COLO668 (cell line): ENCODE data around the gene ARID4B.
"Not testable (repeated sequence)": the region's sequence is repeated elsewhere in the genome, so short reads cannot be mapped to it uniquely, and the experiment has no call there.

Experiments
- DNase-seq: peaks from one replicate; lab custom pipeline; 2025; ENCODE audit not compliant: unreplicated experiment; lab: John Stamatoyannopoulos, UW

ARID4B gene

DNA sequence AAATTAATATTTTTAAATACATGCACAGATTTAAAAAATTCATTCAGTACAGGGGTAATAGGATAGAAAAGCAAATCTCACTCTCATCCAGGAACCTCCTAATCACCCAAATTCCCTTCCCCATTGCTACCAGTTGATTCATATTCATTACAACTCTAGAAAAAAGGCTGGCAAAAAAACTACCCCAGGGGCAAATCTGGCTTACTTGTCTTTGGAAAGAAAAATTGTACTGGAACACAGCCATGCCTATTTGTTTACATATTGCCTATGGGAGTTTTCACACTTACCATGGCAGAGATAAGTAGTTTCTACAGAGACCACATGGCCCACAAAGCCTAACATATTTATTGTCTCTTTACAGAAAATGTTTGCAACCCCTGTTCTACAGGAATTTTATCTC, 158.0 kb downstream of the ARID4B start:
- no peak for DNase-seq

DNA sequence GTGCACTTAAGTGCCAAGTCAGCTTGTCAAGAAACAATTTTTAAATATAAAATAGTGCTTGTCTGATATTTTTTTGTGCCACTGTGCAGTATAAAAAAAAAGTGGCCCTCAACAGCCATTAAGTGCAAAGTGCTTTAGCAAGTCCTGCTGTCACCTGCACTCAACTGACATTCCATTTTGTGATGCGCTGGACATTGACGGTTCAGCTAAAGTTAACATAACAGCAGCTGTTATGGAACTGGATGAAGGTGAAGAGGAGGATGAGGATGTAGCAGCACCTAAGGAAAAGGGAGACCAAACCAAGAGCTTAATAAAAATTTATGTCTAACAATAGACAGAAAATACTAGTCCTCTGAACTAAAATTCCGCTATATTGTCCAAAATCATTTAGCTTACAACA, 159.6 kb downstream of the ARID4B start:
- no peak for DNase-seq

DNA sequence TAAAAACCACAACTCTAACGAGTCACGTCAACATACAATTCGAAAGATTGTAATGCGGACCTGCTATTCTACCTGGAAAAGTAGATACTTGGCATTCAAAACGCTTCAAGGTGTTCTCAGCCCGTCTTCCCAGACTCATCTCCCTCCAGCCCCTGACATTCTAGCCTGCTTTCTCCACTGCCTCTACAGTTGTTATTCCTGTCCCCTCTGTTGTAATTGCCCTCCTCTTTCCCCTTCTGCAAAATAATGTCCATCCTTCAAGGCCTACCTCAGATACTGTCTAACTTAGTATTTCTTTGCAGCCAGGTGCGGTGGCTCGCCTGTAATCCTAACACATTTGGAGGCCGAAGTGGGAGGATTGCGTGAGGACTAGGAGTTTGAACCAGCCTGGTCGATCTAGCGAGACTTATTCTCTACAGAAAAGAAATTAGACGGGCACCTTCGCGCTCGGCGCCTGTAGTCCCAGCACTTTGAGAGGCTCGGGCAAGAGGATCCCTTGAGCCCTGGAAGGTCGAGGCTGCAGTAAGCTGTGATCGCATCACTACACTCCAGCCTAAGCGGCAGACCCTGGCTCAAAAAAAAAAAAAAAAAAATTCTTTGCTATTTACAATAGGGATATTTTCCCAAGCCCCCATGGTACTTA, 166.2 kb downstream of the ARID4B start:
- no peak for DNase-seq

DNA sequence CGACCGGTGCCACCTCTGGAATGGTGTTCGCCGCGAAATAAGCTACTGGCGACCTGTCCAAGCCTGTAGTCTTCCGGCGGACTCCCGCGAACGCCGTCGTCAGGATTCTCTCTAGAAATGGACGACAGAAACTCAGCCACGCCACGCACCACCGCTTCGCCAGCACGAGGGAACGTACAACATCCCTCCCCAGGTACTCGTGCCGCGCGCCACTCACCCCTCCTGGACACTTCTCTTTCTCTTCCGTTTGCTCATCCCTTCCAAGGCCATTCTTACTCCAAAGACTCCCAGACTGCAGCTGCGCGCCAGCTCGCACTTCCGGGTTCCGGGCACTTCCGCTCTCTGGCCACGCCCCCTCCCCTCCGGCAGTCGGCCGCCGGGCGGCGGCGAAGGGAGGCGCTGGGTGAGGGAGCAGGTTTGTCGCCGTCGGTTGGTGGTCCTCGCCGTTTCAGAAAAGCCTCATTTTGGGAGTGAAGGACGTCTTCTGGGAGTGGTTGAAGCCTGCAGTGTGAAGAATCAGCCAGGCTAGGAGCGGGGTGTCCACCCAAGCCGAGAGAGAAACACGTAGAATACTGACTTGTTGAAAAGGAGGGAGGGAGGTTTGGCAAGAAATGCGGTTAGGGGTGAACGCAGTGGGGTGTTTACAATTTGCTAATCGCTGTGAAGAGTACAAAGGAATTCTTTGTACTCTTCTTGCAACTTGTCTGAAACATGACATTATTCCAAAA, 166.9 kb downstream of the ARID4B start, which contains the start of gene RBM34:
RBM34 (minus strand) TSS at position 294 of the 728 bp plus-strand sequence; CDS start at position 270, 24 bp downstream.
- DNase-seq, result peak; percentile 95

DNA sequence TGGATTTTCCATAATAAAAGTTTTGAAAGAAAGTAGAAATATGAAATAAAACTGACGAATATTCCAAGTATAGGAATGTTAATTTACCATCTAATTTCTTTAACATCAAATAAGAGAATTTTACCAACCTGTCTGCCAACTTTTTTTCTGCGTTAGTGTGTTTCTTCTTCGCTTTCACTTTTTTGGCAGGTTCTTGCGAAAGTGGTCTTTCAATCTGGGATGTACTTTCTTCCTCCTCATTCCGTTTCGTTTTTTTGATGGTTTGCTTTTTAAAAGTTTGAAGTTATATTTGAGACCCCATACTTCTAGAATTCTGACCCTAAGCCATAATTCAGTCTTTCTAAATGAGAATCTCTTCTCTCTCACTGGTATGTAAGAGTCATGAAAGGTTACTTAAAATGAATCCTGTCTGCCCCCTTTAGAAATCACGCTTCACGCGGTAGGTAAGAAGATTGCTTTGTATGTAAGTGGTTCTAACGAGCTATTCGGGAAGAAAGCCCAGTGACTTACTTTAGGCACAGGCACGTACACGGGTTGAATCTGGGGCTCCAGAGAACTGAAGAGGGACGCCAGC, 167.5 kb downstream of the ARID4B start:
- DNase-seq, result no peak

DNA sequence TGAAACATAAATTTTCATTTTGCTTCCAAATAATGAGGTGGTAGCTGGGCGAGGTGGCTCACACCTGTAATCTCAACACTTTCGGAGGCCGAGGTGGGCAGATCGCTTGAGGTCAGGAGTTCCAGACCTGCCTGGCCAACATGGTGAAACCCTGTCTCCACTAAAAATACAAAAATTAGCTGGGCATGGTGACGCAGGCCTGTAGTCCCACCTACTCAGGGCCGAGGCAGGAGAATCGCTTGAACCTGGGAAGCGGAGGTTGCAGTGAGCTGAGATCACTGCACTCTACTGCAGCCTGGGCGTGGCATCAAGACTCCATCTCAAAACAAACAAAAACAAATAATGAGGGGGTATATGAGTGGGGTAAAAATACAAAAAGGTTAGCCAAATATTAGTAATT, 168.0 kb downstream of the ARID4B start:
- DNase-seq, result peak; percentile 11

DNA sequence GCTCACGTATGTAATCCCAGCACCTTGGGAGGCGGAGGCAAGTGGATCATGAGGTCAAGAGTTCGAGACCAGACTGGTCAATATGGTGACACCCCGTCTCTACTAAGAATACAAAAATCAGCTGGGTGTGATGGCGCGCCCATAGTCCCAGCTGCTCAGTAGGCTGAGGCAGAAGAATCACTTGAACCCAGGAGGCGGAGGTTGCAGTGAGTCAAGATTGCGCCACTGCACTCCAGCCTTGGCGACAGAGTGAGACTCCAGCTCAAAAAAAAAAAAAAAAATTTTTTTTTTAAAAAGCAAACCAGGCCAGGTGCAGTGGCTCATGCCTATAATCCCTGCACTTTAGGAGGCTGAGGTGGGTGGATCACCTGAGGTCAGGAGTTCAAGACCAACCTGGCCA, 168.7 kb downstream of the ARID4B start:
- not testable (repeated sequence) for DNase-seq

DNA sequence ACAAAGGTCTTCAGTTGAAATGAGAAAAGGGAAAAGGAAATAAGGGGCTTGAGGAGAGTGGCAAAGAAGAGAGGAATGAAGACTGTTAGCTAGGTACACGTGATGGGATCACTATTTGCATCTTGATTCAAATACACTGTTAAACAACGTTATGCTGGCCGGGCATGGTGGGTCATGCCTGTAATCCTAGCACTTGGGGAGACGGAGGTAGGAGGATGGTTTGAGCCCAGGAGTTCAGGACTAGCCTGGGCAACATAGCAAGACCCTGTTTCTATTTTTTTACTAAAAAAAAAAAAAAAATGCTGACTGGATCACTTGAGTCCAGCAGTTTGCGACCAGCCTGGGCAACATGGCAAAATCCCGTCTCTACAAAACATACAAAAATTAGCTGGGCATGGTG, 169.3 kb downstream of the ARID4B start:
- no peak for DNase-seq

DNA sequence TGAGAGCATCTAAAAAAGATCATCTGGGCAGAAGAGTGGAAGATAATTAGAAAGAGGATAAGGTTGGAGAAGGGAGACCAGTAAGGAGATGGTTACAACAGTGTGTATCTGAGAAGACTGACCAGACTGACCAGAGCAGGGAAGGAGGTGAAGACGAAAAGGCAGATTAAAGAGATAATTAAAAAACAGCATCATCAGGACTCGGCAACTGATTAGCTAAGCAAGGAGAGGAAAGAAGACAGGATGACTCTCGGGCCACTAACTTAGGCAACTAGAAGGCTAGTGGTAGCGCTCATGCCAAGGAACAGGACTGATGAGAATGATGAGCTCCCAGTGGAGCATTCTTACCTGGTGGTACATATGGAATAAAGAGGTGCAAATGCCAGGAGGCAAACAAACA, 170.8 kb downstream of the ARID4B start:
- DNase-seq, result no peak

DNA sequence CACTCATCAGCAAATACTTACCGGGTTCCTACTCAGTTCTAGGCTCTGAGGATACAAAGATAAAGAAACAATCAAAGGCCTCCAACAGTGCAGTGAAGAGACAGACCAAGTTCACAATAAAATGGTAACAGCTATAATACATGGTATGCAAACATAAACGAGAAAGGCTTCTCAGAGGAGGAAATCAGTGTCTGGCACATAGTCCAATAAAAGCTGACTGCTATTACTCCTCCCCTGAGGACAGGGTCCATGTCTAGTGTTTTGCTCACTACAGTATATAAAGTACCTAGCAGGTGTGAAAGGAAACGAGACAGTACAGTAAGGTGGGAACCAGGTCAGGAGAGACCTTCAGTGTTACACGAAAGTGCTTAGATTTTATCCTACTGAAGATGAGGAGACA, 171.2 kb downstream of the ARID4B start:
- no peak for DNase-seq

DNA sequence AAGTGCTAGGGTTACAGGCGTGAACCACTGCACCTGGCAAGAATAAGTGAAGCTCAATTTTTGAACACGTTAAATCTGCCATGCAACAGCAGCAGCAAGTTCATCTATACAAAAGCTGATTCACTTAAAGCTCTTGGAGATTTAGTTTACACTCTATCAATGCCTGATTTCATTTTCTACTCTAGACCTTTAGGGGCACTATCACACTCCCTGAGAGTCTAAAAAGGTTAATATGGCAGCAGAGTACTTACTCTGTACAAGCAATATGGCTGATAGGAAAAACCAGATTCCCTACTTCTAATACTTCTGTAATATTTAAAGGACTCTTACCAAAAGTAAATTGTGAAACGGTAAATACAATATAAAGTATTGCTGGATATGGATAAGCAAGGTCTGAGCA, 171.7 kb downstream of the ARID4B start:
- no peak for DNase-seq

DNA sequence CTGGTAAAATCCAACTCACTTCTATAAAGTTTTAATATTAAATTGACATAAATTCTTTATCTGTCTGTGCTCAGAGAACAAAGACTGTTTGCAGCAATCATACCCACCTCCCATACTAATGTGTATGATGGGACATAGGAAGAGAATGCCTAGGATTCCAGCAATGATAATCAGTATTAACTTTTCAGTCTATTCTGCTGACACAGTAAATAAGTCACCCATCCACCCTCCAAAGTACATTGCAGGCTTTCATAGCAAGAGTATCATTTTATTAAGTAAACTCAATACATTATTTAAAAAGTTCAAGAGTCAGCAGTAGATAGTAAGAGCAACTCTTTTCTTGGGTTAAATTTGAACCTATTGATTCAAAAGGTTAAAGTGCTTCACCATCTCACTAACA, 175.7 kb downstream of the ARID4B start:
- no peak for DNase-seq

DNA sequence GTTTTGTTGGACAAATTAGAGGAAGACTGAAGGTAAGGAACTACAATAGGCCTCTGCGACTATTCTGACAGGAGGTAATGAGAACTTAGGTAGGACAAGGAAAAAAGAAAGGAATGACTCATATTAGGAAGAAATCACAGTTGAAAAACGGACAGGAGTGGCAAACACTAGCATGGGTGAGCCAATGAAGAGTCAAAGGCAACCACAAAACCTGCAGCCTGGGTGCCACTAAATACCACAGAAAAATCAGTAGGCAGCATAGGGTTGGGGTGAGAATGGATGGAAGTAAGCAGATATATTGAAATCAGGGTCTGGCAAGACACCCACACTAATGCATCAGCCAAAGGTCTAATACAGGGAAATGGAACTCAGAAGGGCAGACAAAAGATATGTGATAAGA, 176.9 kb downstream of the ARID4B start:
- DNase-seq, result no peak

DNA sequence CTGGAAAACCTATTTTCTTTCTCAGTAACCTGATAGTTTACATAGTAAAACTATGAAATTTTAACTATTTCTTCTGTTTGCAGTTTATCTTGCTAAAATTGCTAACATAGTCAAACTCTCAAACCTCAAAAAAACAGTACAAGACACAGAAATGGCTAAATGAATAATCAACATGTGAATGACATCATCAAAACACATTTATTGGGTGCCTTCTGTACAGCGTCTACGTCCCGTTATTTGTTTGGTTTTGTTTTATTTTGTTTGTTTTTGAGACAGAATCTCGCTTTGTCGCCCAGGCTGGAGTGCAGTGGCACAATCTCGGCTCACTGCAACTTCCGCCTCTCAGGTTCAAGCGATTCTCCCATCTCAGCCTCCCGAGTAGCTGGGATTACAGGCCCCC, 178.2 kb downstream of the ARID4B start:
- no peak for DNase-seq

DNA sequence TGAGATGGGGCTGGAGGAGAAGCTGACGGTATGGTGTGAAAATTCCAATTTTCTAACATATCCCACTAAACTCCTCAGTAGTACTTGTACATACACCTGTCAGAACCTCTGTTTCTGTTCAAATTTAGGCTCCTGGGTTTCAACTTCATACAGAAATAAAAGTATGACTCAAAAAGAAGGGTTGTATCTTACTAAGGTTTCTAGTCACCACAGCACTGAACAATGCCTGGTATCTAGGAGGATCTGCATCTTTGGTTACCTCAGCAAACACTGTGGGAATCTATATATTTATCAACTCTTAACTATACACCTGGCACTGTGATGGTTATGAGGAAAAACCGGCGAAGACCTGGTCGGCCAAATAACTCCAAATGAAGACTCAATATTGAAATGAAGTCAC, 180.7 kb downstream of the ARID4B start:
- no peak for DNase-seq

DNA sequence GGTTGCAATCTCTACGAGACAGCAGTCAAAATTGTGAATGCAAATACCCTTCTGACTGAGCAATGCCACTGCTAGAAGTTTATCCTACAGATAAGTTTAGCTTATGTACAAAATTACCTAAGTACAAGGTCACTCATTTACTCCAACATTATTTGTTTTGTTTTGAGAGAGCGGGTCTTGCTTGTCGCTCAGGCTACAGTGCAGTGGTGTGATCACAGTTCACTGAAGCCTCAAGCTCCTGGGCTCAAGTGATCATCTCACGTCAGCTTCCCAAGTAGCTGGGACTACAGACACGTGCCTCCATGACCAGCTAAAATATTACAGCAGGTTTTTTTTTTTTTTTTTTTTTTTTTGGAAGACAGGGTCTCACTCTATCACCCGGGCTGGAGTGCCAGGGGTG, 182.3 kb downstream of the ARID4B start:
- no peak for DNase-seq

DNA sequence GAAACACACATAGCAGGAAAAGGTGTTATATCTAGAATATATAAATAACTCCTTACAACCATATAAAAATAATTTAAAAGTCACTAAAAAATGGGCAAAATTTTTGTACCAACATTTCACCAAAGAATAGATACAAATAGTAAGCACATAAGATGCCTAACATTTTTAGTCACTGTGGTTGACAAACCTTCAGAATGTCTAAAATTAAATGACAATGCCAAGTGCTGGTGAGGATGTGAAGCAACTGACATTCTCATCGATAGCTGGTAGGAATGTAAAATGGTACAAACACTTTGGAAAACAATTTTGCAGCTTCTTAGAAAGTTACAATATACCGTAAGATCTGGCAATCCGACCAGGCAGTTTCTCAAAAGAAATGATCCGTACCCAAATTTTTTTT, 185.0 kb downstream of the ARID4B start:
- DNase-seq, result no peak

DNA sequence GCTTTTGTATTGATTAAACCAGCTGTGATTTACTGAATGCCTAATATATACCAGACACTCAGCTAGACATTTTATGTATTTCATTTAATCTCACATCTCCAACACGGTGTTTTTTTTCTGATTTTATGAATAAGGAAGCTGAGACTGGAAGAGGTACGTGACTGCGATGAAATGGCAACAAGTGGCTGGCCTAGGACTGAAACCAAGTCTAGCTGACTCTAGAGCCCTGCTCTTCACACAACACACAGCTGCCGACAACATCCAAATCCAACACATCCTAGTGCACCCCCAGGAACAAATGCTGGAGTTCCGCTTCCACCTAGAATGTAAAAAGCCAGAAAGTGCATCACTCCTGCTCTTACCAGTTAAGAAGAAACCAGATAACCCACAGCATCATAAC, 188.7 kb downstream of the ARID4B start:
- no peak for DNase-seq

DNA sequence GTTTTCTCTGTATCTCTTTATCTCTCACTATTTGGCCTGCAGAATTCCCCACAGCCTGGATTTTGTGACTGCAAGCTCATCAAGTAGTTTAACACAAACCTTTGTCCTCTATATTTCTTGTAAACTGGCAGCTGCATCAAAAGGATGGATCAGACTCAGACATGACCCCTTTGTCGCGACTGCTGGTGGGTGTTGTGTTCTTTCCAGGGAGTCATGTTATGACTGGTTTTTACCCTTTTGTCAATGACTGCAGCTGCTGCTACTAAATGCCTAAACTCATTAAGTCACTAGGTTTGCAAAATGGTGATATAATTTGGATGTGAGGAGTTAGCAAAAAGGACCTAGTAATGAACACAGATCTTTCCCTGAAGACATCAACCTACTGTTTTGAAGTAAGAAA, 189.2 kb downstream of the ARID4B start:
- DNase-seq, result no peak

DNA sequence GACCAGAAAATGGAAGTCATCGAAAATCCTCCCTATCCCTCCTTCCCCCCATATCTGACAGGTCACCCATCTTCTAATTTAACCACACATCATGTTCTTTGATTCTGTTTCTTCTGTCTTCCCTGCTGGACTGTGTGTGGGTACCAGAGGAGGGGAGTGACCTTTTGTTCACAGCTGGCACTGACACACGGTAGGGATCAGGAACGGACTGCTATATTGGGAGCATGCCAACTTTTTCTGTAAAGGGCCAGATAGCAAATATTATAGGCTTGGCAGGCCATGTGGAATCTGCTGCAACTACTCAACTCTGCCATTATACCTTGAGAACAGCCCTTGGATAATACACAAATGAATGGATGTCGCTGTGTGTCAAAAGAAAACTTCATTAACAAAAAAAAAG, 191.9 kb downstream of the ARID4B start:
- DNase-seq, result no peak

DNA sequence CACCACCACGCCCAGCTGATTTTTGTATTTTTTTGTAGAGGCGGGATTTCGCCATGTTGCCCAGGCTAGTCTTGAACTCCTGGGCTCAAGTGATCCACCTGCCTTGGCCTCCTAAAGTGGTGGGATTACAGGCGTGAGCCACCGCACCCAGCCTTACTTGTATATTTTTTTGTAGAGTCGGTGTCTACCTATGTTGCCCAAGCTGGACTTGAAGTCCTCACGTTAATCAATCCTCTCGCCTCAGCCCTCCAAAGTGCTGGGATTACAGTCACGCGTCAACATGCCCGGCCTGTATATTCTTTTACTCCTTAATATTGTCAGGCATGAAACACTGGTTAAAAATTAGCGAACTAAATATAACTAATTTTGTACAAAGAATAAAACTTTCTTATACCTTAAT, 193.8 kb downstream of the ARID4B start:
- no peak for DNase-seq

DNA sequence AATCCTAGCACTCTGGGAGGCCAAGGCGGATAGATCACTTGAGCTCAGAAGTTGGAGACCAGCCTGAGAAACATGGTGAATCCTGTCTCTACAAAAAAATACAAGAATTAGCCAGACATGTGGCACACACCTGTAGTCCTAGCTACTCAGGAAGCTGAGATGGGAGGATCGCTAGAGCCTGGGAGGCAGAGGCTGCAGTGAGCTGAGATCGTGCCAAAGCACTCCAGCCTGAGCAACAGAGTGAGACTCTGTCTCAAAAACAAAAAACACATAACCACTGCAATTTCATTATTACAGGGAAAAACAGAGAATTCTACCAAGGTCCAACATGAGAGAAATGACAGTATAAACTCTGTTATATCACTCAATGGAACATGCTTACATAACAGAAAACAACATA, 194.9 kb downstream of the ARID4B start:
- DNase-seq, result no peak

DNA sequence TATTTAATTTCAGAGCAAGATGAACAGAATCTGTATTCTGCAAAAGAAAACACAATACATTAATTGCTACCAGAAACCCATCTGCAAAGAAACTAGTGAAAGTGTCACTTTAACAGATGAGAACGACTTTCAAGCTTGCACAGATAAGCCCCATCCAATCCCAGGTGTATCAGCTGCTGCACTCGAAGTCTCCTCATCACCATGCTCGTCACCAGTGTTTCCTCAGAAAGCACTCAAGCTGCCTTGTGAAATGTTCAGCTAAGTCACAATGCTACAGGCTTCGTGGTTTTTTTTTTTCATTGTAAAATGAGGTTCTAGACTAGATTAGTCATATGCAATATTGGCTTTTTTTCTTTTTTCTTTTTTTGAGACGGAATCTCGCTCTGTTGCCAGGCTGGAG, 196.0 kb downstream of the ARID4B start:
- no peak for DNase-seq
